ENCODE measurements around the gene C6orf118. TPM values are rescaled to one million over a fixed set of nuclear protein-coding genes. Genes with fewer than 3 reads are reported as not detected.

Gene C6orf118
- not detected in 2 replicates for total RNA-seq (2022)
- Bru-seq, nascent RNA = percentile 24 among the genes with signal in this experiment
- percentile 17 among the genes with signal in this experiment for BruChase-seq, experiment 1, labeled RNA remaining after a 6-hour chase
- percentile 22 among the genes with signal in this experiment for BruChase-seq, experiment 2, labeled RNA remaining after a 2-hour chase
- long read RNA-seq = 0 reads

GRCh38 chr6:165308926-165309731 is at the start of gene C6orf118:
TSS of gene C6orf118 (minus strand) at chr6:165309605. CDS start at chr6:165309586, 19 bp downstream.
- intact Hi-C loops (cut with micrococcal nuclease; ENCODE audit: unreplicated experiment) = no loop called here
- no peaks in the 10 kb centered on the region for H3K9me3 Mint-ChIP-seq (ENCODE audit: low read depth, unreplicated experiment)
- H3K27ac Mint-ChIP-seq (ENCODE audit: unreplicated experiment) = peak within 1 kb of the TSS; percentile 83
- no peaks in the 10 kb centered on the region for H3K27me3 Mint-ChIP-seq (ENCODE audit: unreplicated experiment)
- no peaks in the 10 kb centered on the region for H3K4me1 Mint-ChIP-seq (ENCODE audit: low read depth, unreplicated experiment)
- CTCF ChIA-PET = no interaction called here
- TF ChIP-seq CTCF (IDR thresholded peaks at IDR 0.05; ENCODE audit: unreplicated experiment) = no peak
- BruUV-seq (replicated peaks) = no TSS peak
- H3K4me3 Mint-ChIP-seq (ENCODE audit: low read depth, unreplicated experiment) = peak within 1 kb of the TSS; percentile 88
- peak; percentile 76 for DNase-seq
- peaks cover 7% of the 10 kb centered on the region for H3K36me3 Mint-ChIP-seq (ENCODE audit: insufficient read depth, unreplicated experiment)

GRCh38 chr6:165345700-165346099 is 36.3 kb upstream of the C6orf118 start:
- no peak for TF ChIP-seq CTCF (IDR thresholded peaks at IDR 0.05; ENCODE audit: unreplicated experiment)
- H3K4me3 Mint-ChIP-seq (ENCODE audit: low read depth, unreplicated experiment) = no peak overlapping the region
- no peak overlapping the region for H3K27ac Mint-ChIP-seq (ENCODE audit: unreplicated experiment)
- no peak for DNase-seq
- H3K9me3 Mint-ChIP-seq (ENCODE audit: low read depth, unreplicated experiment) = no peaks in the 10 kb centered on the region
- H3K27me3 Mint-ChIP-seq (ENCODE audit: unreplicated experiment) = no peaks in the 10 kb centered on the region
- no TSS peak for BruUV-seq (replicated peaks)
- no peaks in the 10 kb centered on the region for H3K4me1 Mint-ChIP-seq (ENCODE audit: low read depth, unreplicated experiment)
- intact Hi-C loops (cut with micrococcal nuclease; ENCODE audit: unreplicated experiment) = no loop called here
- peaks cover 5% of the 10 kb centered on the region for H3K36me3 Mint-ChIP-seq (ENCODE audit: insufficient read depth, unreplicated experiment)
- CTCF ChIA-PET = no interaction called here

GRCh38 chr6:165340532-165340931 is 31.1 kb upstream of the C6orf118 start:
- no peaks in the 10 kb centered on the region for H3K9me3 Mint-ChIP-seq (ENCODE audit: low read depth, unreplicated experiment)
- H3K4me1 Mint-ChIP-seq (ENCODE audit: low read depth, unreplicated experiment) = no peaks in the 10 kb centered on the region
- DNase-seq = no peak
- no peak overlapping the region for H3K4me3 Mint-ChIP-seq (ENCODE audit: low read depth, unreplicated experiment)
- BruUV-seq (replicated peaks) = no TSS peak
- no peak for TF ChIP-seq CTCF (IDR thresholded peaks at IDR 0.05; ENCODE audit: unreplicated experiment)
- CTCF ChIA-PET = no interaction called here
- H3K27ac Mint-ChIP-seq (ENCODE audit: unreplicated experiment) = no peak overlapping the region
- no peaks in the 10 kb centered on the region for H3K36me3 Mint-ChIP-seq (ENCODE audit: insufficient read depth, unreplicated experiment)
- intact Hi-C loops (cut with micrococcal nuclease; ENCODE audit: unreplicated experiment) = no loop called here
- H3K27me3 Mint-ChIP-seq (ENCODE audit: unreplicated experiment) = no peaks in the 10 kb centered on the region

- H3K27ac Mint-ChIP-seq (ENCODE audit: unreplicated experiment) = no peak overlapping the region
- peaks cover 7% of the 10 kb centered on the region for H3K9me3 Mint-ChIP-seq (ENCODE audit: low read depth, unreplicated experiment)
- no peaks in the 10 kb centered on the region for H3K36me3 Mint-ChIP-seq (ENCODE audit: insufficient read depth, unreplicated experiment)
- BruUV-seq (replicated peaks) = no TSS peak
- H3K4me3 Mint-ChIP-seq (ENCODE audit: low read depth, unreplicated experiment) = no peak overlapping the region
- intact Hi-C loops (cut with micrococcal nuclease; ENCODE audit: unreplicated experiment) = no loop called here
- CTCF ChIA-PET = interaction anchor here (0.5 kb wide), 1 partner anchor 1146 kb away, joined by 6 read pairs; no protein-coding TSS in a partner anchor
- H3K4me1 Mint-ChIP-seq (ENCODE audit: low read depth, unreplicated experiment) = no peaks in the 10 kb centered on the region
- no peak for DNase-seq
- H3K27me3 Mint-ChIP-seq (ENCODE audit: unreplicated experiment) = no peaks in the 10 kb centered on the region
- TF ChIP-seq CTCF (IDR thresholded peaks at IDR 0.05; ENCODE audit: unreplicated experiment) = no peak
Measured at GRCh38 chr6:165325609-165326008, 16.2 kb upstream of the C6orf118 start.

All from Calu3 (cell line).